Neural cell (in vitro differentiated cells): ENCODE data around the gene DAP3. TPM values are rescaled to one million over a fixed set of nuclear protein-coding genes. Genes with fewer than 3 reads are reported as not detected.
A peak's percentile ranks its signal among the peaks of the same experiment; 100 is the strongest.
"Not testable (repeated sequence)": the region's sequence is repeated elsewhere in the genome, so short reads cannot be mapped to it uniquely, and the experiment has no call there.

Experiments used
- H2AFZ ChIP-seq: fragments of 200-600, 300-800 bp; sonication (generic), shearing (Covaris generic); 2 replicates; pipeline ENCODE4 v1.6.0; 2014; ENCODE audit warnings: low read depth, mild to moderate bottlenecking, antibody characterized with exemption, low read length, moderate library complexity
- H3F3A ChIP-seq: fragments of 200-600 bp; shearing (Covaris generic); 2 replicates; pipeline ENCODE4 v1.6.1; 2016; ENCODE audit warnings: mild to moderate bottlenecking, moderate library complexity, mixed read lengths, antibody characterized with exemption, low read length; ENCODE audit not compliant: insufficient read depth, poor library complexity, severe bottlenecking
- H3K27ac ChIP-seq: fragments of 200-600, 300-800 bp; sonication (generic), shearing (Covaris generic); 2 replicates; pipeline ENCODE4 v1.5.1; 2014; ENCODE audit warnings: mild to moderate bottlenecking, low read length, moderate library complexity
- H3K27me3 ChIP-seq: fragments of 300-800, 200-600 bp; sonication (generic), shearing (Covaris generic); 2 replicates; pipeline ENCODE4 v1.6.0; 2014; ENCODE audit warnings: mild to moderate bottlenecking, low read depth, low read length, moderate library complexity; ENCODE audit not compliant: insufficient read depth
- H3K36me3 ChIP-seq: fragments of 300-800, 200-600 bp; sonication (generic), shearing (Covaris generic); 2 replicates; pipeline ENCODE4 v1.5.1; 2014; ENCODE audit warnings: mild to moderate bottlenecking, antibody characterized with exemption, low read length, moderate library complexity; ENCODE audit not compliant: insufficient read depth
- H3K4me2 ChIP-seq: fragments of 300-800, 200-600 bp; sonication (generic), shearing (Covaris generic); 2 replicates; pipeline ENCODE4 v1.6.0; 2014; ENCODE audit warnings: mild to moderate bottlenecking, low read length
- H3K4me3 ChIP-seq: fragments of 300-800, 200-600 bp; sonication (generic), shearing (Covaris generic); 2 replicates; pipeline ENCODE4 v1.5.1; 2014; ENCODE audit warnings: mild to moderate bottlenecking, low read length, moderate library complexity
- H3K79me2 ChIP-seq: fragments of 200-600 bp; shearing (Covaris generic); replicated peaks from 2 replicates; pipeline ENCODE4 v1.6.0; 2014; ENCODE audit warnings: mild to moderate bottlenecking, low read length, moderate library complexity; ENCODE audit not compliant: insufficient read depth
- H3K9ac ChIP-seq: fragments of 300-800, 200-600 bp; sonication (generic), shearing (Covaris generic); 2 replicates; pipeline ENCODE4 v1.6.1; 2016; ENCODE audit warnings: mild to moderate bottlenecking, low read length, mixed read lengths
- H3K9me2 ChIP-seq: fragments of 200-600 bp; shearing (Covaris generic); 2 replicates; pipeline ENCODE4 v1.6.1; 2016; ENCODE audit warnings: mild to moderate bottlenecking, low read length, mixed read lengths; ENCODE audit not compliant: insufficient read depth
- H3K9me3 ChIP-seq: fragments of 200-600, 300-800 bp; sonication (generic), shearing (Covaris generic); 2 replicates; pipeline ENCODE4 v1.6.1; 2016; ENCODE audit warnings: mild to moderate bottlenecking, mixed run types, low read length, moderate library complexity, mixed read lengths
- H4K20me1 ChIP-seq: fragments of 200-600 bp; shearing (Covaris generic); 2 replicates; pipeline ENCODE4 v1.6.1; 2016; ENCODE audit warnings: mild to moderate bottlenecking, mixed run types; ENCODE audit not compliant: insufficient read depth
- EP300 ChIP-seq: fragments of 450-650 bp; conservative IDR thresholded peaks from 2 replicates; pipeline ENCODE4 v1.6.1; 2014; ENCODE audit warnings: antibody characterized with exemption, mild to moderate bottlenecking, moderate library complexity; ENCODE audit not compliant: poor library complexity, severe bottlenecking
- MXI1 ChIP-seq: fragments of 450-650 bp; conservative IDR thresholded peaks from 2 replicates; pipeline ENCODE4 v1.6.1; 2014; ENCODE audit warnings: antibody characterized with exemption, mild to moderate bottlenecking; ENCODE audit not compliant: poor library complexity, severe bottlenecking
- POLR2AphosphoS5 ChIP-seq: IDR thresholded peaks from 2 replicates; pipeline ENCODE4 v1.6.1; 2012
- RAD21 ChIP-seq: fragments of 450-650 bp; conservative IDR thresholded peaks from 2 replicates; pipeline ENCODE4 v1.6.1; 2014; ENCODE audit warnings: antibody characterized with exemption, mild to moderate bottlenecking, moderate library complexity
- SMC3 ChIP-seq: fragments of 450-650 bp; conservative IDR thresholded peaks from 2 replicates; pipeline ENCODE4 v1.6.1; 2014; ENCODE audit warnings: antibody characterized with exemption, mild to moderate bottlenecking, moderate library complexity; ENCODE audit not compliant: poor library complexity
- polyA plus RNA-seq: library from polyadenylated mRNA; depleted of rRNA; stranded (reverse); fragments of >200 nt; gene quantifications from 2 replicates; pipeline ENCODE4 v1.2.3, GENCODE V29; 2014

DAP3 gene
- polyA plus RNA-seq, 1 donor from 2014 or later = 180 TPM

- H3K27me3 ChIP-seq, H4K20me1 ChIP-seq, H3K36me3 ChIP-seq, H3K9me3 ChIP-seq, H3F3A ChIP-seq, H3K9me2 ChIP-seq, H3K79me2 ChIP-seq: not testable (repeated sequence)
- peak; percentile 14 for TF ChIP-seq EP300
- TF ChIP-seq RAD21 = peak; percentile 32
- TF ChIP-seq SMC3 = peak; percentile 51
- peak; percentile 92 for TF ChIP-seq MXI1
- TF ChIP-seq POLR2AphosphoS5 = peak; percentile 32
- Histone ChIP-seq H3K9ac (peak overlapping the region; percentile 63), H2AFZ (peak overlapping the region; percentile 17), H3K27ac (peak overlapping the region; percentile 59), H3K4me2 (peak overlapping the region; percentile 56), H3K4me3 (peak overlapping the region; percentile 77)
Measured at GRCh38 chr1:155745284-155746228, 56.7 kb downstream of the DAP3 start.

DNA sequence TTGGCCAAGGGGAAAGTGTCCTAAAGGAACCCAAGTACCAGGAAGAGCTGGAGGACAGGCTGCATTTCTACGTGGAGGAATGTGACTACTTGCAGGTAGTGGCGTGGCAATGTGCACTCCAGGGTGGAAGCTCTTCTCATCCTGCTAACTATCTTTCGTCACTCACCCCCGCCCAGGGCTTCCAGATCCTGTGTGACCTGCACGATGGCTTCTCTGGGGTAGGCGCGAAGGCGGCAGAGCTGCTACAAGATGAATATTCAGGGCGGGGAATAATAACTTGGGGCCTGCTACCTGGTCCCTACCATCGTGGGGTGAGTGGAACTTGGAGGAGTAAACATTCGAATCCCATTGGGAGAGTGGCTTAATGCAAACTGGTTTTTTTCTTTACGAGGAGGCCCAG lies 58.7 kb downstream of the DAP3 start:
- not testable (repeated sequence) for H3K27ac ChIP-seq, H2AFZ ChIP-seq, H4K20me1 ChIP-seq, H3K4me2 ChIP-seq, H3K79me2 ChIP-seq, H3K36me3 ChIP-seq, H3K4me3 ChIP-seq, H3K9ac ChIP-seq, H3K9me2 ChIP-seq, H3K27me3 ChIP-seq, H3F3A ChIP-seq, H3K9me3 ChIP-seq

- H3K4me3 ChIP-seq, H3K9me2 ChIP-seq, H3K9me3 ChIP-seq, H3F3A ChIP-seq, H3K27me3 ChIP-seq, H3K4me2 ChIP-seq, H3K9ac ChIP-seq, H3K36me3 ChIP-seq, H4K20me1 ChIP-seq, H3K79me2 ChIP-seq, H3K27ac ChIP-seq, H2AFZ ChIP-seq: not testable (repeated sequence)
Measured at GRCh38 chr1:155748141-155748540, 59.2 kb downstream of the DAP3 start.

GRCh38 chr1:155759017-155759416 lies 70.1 kb downstream of the DAP3 start:
- not testable (repeated sequence) for H2AFZ ChIP-seq, H3F3A ChIP-seq, H3K27ac ChIP-seq, H4K20me1 ChIP-seq, H3K9ac ChIP-seq, H3K27me3 ChIP-seq, H3K36me3 ChIP-seq, H3K9me3 ChIP-seq, H3K79me2 ChIP-seq, H3K4me3 ChIP-seq, H3K4me2 ChIP-seq, H3K9me2 ChIP-seq
